DMS53 treated with DMSO at 0.1 percent for 48 hours (cell line): ENCODE results near the gene CCDC12.
A peak's percentile ranks its signal among the peaks of the same experiment; 100 is the strongest.
"Not testable (repeated sequence)": the region's sequence is repeated elsewhere in the genome, so short reads cannot be mapped to it uniquely, and the experiment has no call there.

Experiments used
- DNase-seq: peaks from one replicate; lab custom pipeline; 2025; ENCODE audit not compliant: unreplicated experiment; lab: John Stamatoyannopoulos, UW

The CCDC12 gene

GRCh38 chr3:46981932-46982471 is 5.5 kb upstream of the CCDC12 start:
- no peak for DNase-seq

GRCh38 chr3:46979958-46980497 is 3.5 kb upstream of the CCDC12 start:
- no peak for DNase-seq

GRCh38 chr3:46978985-46979944 is 2.7 kb upstream of the CCDC12 start, which contains the start of gene NBEAL2:
Gene NBEAL2 (plus strand): TSS chr3:46979666. CDS start chr3:46979862, 196 bp downstream.
- peak; percentile 69 for DNase-seq

- DNase-seq = no peak
These were observed 1.8 kb upstream of the CCDC12 start for GRCh38 chr3:46978381-46978780.

GRCh38 chr3:46977811-46978195 is 1.3 kb upstream of the CCDC12 start:
- no peak for DNase-seq

GRCh38 chr3:46974421-46975171 is 1.9 kb downstream of the CCDC12 start:
- no peak for DNase-seq

- DNase-seq = no peak
These were observed 4.1 kb downstream of the CCDC12 start for GRCh38 chr3:46972396-46972795.

- DNase-seq = no peak
These were observed 4.8 kb downstream of the CCDC12 start for GRCh38 chr3:46971742-46972141.

- DNase-seq = no peak
These were observed 5.4 kb downstream of the CCDC12 start for GRCh38 chr3:46971151-46971550.

GRCh38 chr3:46970391-46971091 is 6.0 kb downstream of the CCDC12 start:
- no peak for DNase-seq

- DNase-seq = no peak
These were observed 7.6 kb downstream of the CCDC12 start for GRCh38 chr3:46968783-46969428.

GRCh38 chr3:46966811-46967210 is 9.7 kb downstream of the CCDC12 start:
- DNase-seq = no peak

GRCh38 chr3:46965151-46965550 is 11.4 kb downstream of the CCDC12 start:
- DNase-seq = no peak

- DNase-seq = not testable (repeated sequence)
These were observed 12.4 kb downstream of the CCDC12 start for GRCh38 chr3:46964038-46964590.

GRCh38 chr3:46962990-46963389 is 13.6 kb downstream of the CCDC12 start:
- DNase-seq = no peak

GRCh38 chr3:46962427-46962826 is 14.1 kb downstream of the CCDC12 start:
- DNase-seq = no peak

- DNase-seq = no peak
These were observed 15.7 kb downstream of the CCDC12 start for GRCh38 chr3:46960835-46961234.

- no peak for DNase-seq
These were observed 16.4 kb downstream of the CCDC12 start for GRCh38 chr3:46960081-46960701.

GRCh38 chr3:46959161-46959511 is 17.4 kb downstream of the CCDC12 start:
- DNase-seq = no peak
